Measurements from ENCODE around the gene CEP85. TPM values are rescaled to one million over a fixed set of nuclear protein-coding genes. Genes with fewer than 3 reads are reported as not detected.

The CEP85 gene
- total RNA-seq, 1 experiment from 2014 or later: 38.6 TPM

DNA sequence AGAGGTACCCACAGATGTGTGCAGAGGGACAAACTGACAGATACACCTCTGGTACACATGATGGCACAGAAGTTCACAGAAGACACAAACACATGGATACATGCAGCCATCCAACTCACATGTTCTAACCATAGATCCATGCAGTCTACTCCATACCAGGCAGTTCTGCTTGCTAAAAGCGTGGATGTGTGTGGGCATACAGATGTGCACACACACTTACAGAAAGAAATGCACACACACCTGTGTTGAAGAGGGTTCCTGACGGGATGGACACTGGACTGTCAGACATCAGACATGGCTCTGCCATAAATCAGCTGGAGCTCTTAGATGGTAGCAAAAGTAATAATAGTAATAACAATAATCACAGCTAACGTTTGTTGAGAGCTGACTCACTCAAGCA, 90.5 kb downstream of the CEP85 start:
- Histone ChIP-seq H4K20me1 (ENCODE audit: control insufficient read depth, insufficient read depth, insufficient read length) (no peaks in the 10 kb centered on the region), H2BK12ac (ENCODE audit: insufficient read length, low read depth, low read length) (no peak overlapping the region), H2AFZ (ENCODE audit: low read length) (no peak overlapping the region), H3K23me2 (ENCODE audit: insufficient read length, low read depth, low read length, poor library complexity, severe bottlenecking) (no peaks in the 10 kb centered on the region), H3K4me2 (ENCODE audit: insufficient read depth, insufficient read length, low read length) (no peak overlapping the region), H3K9me3 (ENCODE audit: control insufficient read depth, low read depth, low read length) (no peaks in the 10 kb centered on the region), H2BK15ac (ENCODE audit: low read depth, low read length) (no peak overlapping the region), H3K4me1 (ENCODE audit: insufficient read depth, low read length) (no peaks in the 10 kb centered on the region), H4K8ac (replicated peaks; ENCODE audit: insufficient read length, low read depth, low read length) (no peak overlapping the region), H3K79me2 (ENCODE audit: insufficient read depth, low read length) (no peaks in the 10 kb centered on the region), H2AK5ac (ENCODE audit: insufficient read length, low read length) (no peak overlapping the region), H3K56ac (ENCODE audit: insufficient read length, low read depth, low read length) (no peak overlapping the region), H3K14ac (ENCODE audit: insufficient read depth, low read length) (no peak overlapping the region), H3K79me1 (ENCODE audit: insufficient read depth, low read depth, low read length, poor library complexity, severe bottlenecking) (no peaks in the 10 kb centered on the region), H3K27me3 (ENCODE audit: insufficient read depth, low read length) (no peaks in the 10 kb centered on the region), H3K27ac (ENCODE audit: insufficient read length, low read depth, low read length) (no peak overlapping the region), H4K91ac (ENCODE audit: insufficient read length, low read depth, low read length) (no peak overlapping the region), H3K9ac (ENCODE audit: extremely low read depth, insufficient read length, low read length) (no peak overlapping the region), H4K5ac (ENCODE audit: insufficient read length, low read depth, low read length) (no peak overlapping the region), H2BK20ac (ENCODE audit: low read depth, low read length, poor library complexity, severe bottlenecking) (no peak overlapping the region), H2BK120ac (ENCODE audit: low read depth, low read length, poor library complexity, severe bottlenecking) (no peak overlapping the region), H2BK5ac (ENCODE audit: insufficient read length, low read length) (no peak overlapping the region), H3K18ac (ENCODE audit: insufficient read length, low read depth, low read length) (no peak overlapping the region), H3K4ac (ENCODE audit: low read depth, low read length) (no peak overlapping the region), H3T11ph (ENCODE audit: low read length) (no peak overlapping the region), H3K23ac (ENCODE audit: insufficient read length, low read depth, low read length) (no peak overlapping the region)
- H3K9me3 Mint-ChIP-seq: no peaks in the 10 kb centered on the region
- DNase-seq: no peak
- H3K27ac Mint-ChIP-seq: no peak overlapping the region
- WGBS (ENCODE audit: extremely low coverage, insufficient read length, low lambda C conversion rate): no CpG with 5 or more reads among the region's 3 CpGs
- no peak overlapping the region for H3K4me3 Mint-ChIP-seq
- H3K4me1 Mint-ChIP-seq: peaks cover 9 to 10% of the 10 kb centered on the region in 2 experiments
- no peaks in the 10 kb centered on the region for H3K27me3 Mint-ChIP-seq (ENCODE audit: low read depth)
- TF ChIP-seq, protein P1, sequence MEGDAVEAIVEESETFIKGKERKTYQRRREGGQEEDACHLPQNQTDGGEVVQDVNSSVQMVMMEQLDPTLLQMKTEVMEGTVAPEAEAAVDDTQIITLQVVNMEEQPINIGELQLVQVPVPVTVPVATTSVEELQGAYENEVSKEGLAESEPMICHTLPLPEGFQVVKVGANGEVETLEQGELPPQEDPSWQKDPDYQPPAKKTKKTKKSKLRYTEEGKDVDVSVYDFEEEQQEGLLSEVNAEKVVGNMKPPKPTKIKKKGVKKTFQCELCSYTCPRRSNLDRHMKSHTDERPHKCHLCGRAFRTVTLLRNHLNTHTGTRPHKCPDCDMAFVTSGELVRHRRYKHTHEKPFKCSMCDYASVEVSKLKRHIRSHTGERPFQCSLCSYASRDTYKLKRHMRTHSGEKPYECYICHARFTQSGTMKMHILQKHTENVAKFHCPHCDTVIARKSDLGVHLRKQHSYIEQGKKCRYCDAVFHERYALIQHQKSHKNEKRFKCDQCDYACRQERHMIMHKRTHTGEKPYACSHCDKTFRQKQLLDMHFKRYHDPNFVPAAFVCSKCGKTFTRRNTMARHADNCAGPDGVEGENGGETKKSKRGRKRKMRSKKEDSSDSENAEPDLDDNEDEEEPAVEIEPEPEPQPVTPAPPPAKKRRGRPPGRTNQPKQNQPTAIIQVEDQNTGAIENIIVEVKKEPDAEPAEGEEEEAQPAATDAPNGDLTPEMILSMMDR (conservative IDR thresholded peaks at IDR 0.05): no peak
- H3K36me3 Mint-ChIP-seq (ENCODE audit: insufficient read depth in 1 of 3, low read depth in 3 of 3): peaks cover 16 to 52% (median 41%) of the 10 kb centered on the region in 3 experiments; a peak in 6 of 7 replicates
